PC-9 (cell line): ENCODE data around the gene MSL1. TPM values are rescaled to one million over a fixed set of nuclear protein-coding genes. Genes with fewer than 3 reads are reported as not detected.

Experiments used
- BruUV-seq: library from RNA; stranded (reverse); fragments of 400-500 nt; replicated peaks from 2 replicates; lab custom pipeline; 2021; lab: Mats Ljungman, UMichigan
- CTCF ChIA-PET: fragments of 300-600 bp; sonication (Branson Sonifier 250); formaldehyde crosslinking; loops from one replicate; lab custom pipeline; 2022; ENCODE audit warnings: antibody characterized with exemption; lab: Charles Lee
- POLR2A ChIA-PET: fragments of 300-600 bp; sonication (Branson Sonifier 250); formaldehyde crosslinking; loops from one replicate; lab custom pipeline; 2022; ENCODE audit warnings: antibody characterized with exemption; ENCODE audit not compliant: unreplicated experiment; lab: Charles Lee
- DNase-seq, 2 experiments: peaks; one replicate each; pipeline versions ENCODE4 v3.0.0 to v3.0.0-alpha.2; 2015 to 2022; ENCODE audit warnings: mixed read lengths in 1 of 2
- H2AFZ ChIP-seq: fragments of 200-600 bp; sonication (generic); 2 replicates; pipeline ENCODE4 v1.8.1; 2017; ENCODE audit warnings: antibody characterized with exemption
- H3F3A ChIP-seq: fragments of 200-600 bp; sonication (generic); 2 replicates; pipeline ENCODE4 v1.8.1; 2017; ENCODE audit warnings: antibody characterized with exemption, mild to moderate bottlenecking, low read depth; ENCODE audit not compliant: insufficient read depth
- H3K27ac ChIP-seq: fragments of 200-600 bp; sonication (generic); 2 replicates; pipeline ENCODE4 v1.6.1; 2016; ENCODE audit warnings: mixed run types
- H3K27me3 ChIP-seq: fragments of 200-600 bp; sonication (generic); 2 replicates; pipeline ENCODE4 v1.6.1; 2016; ENCODE audit warnings: low read depth, mixed run types; ENCODE audit not compliant: insufficient read depth
- H3K36me3 ChIP-seq: fragments of 200-600 bp; sonication (generic); 2 replicates; pipeline ENCODE4 v1.6.1; 2016; ENCODE audit warnings: low read depth, mixed run types
- H3K4me1 ChIP-seq: fragments of 200-600 bp; sonication (generic); replicated peaks from 2 replicates; pipeline ENCODE4 v1.6.1; 2016; ENCODE audit warnings: mixed run types; ENCODE audit not compliant: insufficient read depth
- H3K4me2 ChIP-seq: fragments of 200-600 bp; sonication (generic); 2 replicates; pipeline ENCODE4 v1.6.1; 2017; ENCODE audit warnings: mixed run types
- H3K4me3 ChIP-seq: fragments of 200-600 bp; sonication (generic); 2 replicates; pipeline ENCODE4 v1.6.1; 2016; ENCODE audit warnings: mixed run types
- H3K79me2 ChIP-seq: fragments of 200-600 bp; sonication (generic); 2 replicates; pipeline ENCODE4 v1.6.1; 2017; ENCODE audit warnings: low read depth, mixed run types
- H3K9me2 ChIP-seq: fragments of 200-600 bp; sonication (generic); 2 replicates; pipeline ENCODE4 v1.8.1; 2017; ENCODE audit warnings: mild to moderate bottlenecking; ENCODE audit not compliant: insufficient read depth
- H3K9me3 ChIP-seq: fragments of 200-600 bp; sonication (generic); 2 replicates; pipeline ENCODE4 v1.8.1; 2016; ENCODE audit warnings: low read depth; ENCODE audit not compliant: insufficient read depth
- H4K20me1 ChIP-seq: fragments of 200-600 bp; sonication (generic); 2 replicates; pipeline ENCODE4 v1.8.1; 2017; ENCODE audit not compliant: insufficient read depth
- EZH2 ChIP-seq: fragments of 200-600 bp; sonication (generic); IDR thresholded peaks from 2 replicates; pipeline ENCODE4 v1.8.0; 2017; ENCODE audit warnings: antibody characterized with exemption, low read depth
- intact Hi-C: fragments of 100-400 bp; cut with micrococcal nuclease; formaldehyde crosslinking; loops from one replicate; pipeline ENCODE4 v1.10.0; 2022; ENCODE audit not compliant: unreplicated experiment
- total RNA-seq: library from RNA; stranded (reverse); gene quantifications from 2 replicates; pipeline ENCODE4 v1.2.3, GENCODE V29; 2021
- TF ChIP-seq, protein P1 (sequence below): fragments of 200-600 bp; sonication (generic); conservative IDR thresholded peaks from 2 replicates; pipeline ENCODE4 v1.6.1; 2017; ENCODE audit warnings: mixed run types, antibody characterized with exemption, mild to moderate bottlenecking, moderate library complexity

MSL1 gene
- total RNA-seq, 1 experiment from 2014 or later = 61.8 TPM

DNA sequence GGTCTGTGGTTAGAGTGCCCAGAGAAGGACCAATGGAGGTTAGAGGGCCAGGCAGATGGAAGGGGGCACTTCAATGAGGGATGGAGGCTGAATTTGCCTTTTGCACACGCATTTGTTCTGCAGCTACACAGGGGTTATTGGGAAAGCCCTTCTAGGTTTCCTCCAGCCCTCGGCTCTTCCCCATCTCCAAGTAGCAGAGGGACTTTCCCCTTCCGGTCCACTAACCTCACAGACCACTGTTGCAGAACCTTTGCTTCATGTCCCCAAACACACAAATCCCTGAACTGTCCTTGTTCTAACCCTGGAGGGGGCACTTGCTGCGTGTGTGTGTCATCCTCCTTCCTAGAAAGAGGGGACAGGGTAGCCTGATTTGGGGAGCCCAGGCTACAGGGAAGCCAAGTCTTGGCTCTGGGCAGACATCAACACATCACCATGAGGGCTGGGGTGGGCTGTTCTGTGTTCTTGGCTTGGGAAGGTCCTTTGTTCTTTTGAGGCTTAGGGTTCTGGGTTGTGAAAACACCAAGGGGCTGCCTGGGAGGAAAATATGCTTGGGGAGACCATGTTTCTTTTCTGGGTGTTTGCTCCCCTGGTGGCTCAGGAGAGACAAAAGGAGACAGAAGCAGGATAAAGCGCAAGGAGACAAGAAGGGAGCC lies 14.1 kb upstream of the MSL1 start:
- DNase-seq = no peak
- Histone ChIP-seq H3K4me3 (no peak overlapping the region), H3K4me2 (no peak overlapping the region), H3K36me3 (no peaks in the 10 kb centered on the region), H3K9me2 (no peaks in the 10 kb centered on the region), H4K20me1 (no peaks in the 10 kb centered on the region), H3K27ac (no peak overlapping the region), H3K79me2 (no peaks in the 10 kb centered on the region), H3K9me3 (no peaks in the 10 kb centered on the region), H3F3A (no peaks in the 10 kb centered on the region), H2AFZ (no peak overlapping the region), H3K27me3 (no peaks in the 10 kb centered on the region), H3K4me1 (peaks cover 43% of the 10 kb centered on the region)
- BruUV-seq = no TSS peak
- no peak for TF ChIP-seq EZH2
- TF ChIP-seq, protein P1, sequence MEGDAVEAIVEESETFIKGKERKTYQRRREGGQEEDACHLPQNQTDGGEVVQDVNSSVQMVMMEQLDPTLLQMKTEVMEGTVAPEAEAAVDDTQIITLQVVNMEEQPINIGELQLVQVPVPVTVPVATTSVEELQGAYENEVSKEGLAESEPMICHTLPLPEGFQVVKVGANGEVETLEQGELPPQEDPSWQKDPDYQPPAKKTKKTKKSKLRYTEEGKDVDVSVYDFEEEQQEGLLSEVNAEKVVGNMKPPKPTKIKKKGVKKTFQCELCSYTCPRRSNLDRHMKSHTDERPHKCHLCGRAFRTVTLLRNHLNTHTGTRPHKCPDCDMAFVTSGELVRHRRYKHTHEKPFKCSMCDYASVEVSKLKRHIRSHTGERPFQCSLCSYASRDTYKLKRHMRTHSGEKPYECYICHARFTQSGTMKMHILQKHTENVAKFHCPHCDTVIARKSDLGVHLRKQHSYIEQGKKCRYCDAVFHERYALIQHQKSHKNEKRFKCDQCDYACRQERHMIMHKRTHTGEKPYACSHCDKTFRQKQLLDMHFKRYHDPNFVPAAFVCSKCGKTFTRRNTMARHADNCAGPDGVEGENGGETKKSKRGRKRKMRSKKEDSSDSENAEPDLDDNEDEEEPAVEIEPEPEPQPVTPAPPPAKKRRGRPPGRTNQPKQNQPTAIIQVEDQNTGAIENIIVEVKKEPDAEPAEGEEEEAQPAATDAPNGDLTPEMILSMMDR = no peak
- intact Hi-C loops = no loop called here
- ChIA-PET POLR2A (interaction anchor here (0.6 kb wide), 1 partner anchor 86 kb away, joined by 3 read pairs; no protein-coding TSS in a partner anchor), CTCF (interaction anchor here (0.7 kb wide), 1 partner anchor 92 kb away, joined by 6 read pairs; no protein-coding TSS in a partner anchor)

DNA sequence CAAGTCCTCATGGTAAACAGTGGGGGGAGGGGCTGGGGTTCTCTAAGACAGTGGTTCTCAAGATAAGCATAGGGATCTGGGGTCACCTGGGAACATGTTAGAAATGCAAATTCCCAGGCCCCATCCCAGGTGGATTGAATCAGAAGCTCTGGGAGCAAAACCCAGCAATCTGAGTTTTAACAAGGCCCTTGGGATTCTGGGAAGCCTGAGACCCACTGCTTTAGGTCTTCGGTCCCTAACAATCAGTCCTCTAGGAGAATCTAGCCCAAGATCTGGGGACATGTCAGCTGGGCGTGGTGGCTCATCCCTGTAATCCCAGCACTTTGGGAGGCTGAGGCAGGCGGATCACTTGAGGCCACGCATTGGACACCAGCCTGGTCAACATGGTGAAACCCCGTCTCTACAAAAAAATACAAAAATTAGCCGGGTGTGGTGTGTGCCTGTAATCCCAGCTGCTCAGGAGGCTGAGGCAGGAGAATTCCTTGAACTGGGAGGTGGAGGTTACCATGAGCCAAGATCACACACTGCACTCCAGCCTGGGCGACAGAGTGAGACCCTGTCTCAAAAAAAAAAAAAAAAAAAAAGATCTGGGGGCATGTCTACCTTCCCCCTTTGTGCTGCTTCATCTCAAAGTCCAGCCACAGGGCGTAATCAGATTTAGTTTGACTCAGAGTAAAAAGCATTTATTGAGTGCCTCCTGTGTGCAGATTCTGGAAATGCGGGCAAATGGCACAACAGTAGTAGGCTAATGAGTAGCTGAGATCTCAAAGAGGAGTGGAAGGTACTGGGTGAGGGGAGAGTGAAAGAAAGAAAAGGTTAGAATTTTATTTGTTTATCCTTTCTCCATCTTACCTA lies 12.6 kb upstream of the MSL1 start:
- intact Hi-C loops = no loop called here
- Histone ChIP-seq H2AFZ (no peak overlapping the region), H3K4me3 (no peak overlapping the region), H3K9me2 (no peaks in the 10 kb centered on the region), H3K27me3 (no peaks in the 10 kb centered on the region), H3K79me2 (no peaks in the 10 kb centered on the region), H3K4me1 (peaks cover 40% of the 10 kb centered on the region), H3K36me3 (no peaks in the 10 kb centered on the region), H3K9me3 (no peaks in the 10 kb centered on the region), H3F3A (peaks cover 9% of the 10 kb centered on the region; the same call in 1 of the 2 replicates), H3K4me2 (no peak overlapping the region), H4K20me1 (no peaks in the 10 kb centered on the region), H3K27ac (no peak overlapping the region)
- BruUV-seq = no TSS peak
- ChIA-PET POLR2A (interaction anchor here (0.6 kb wide), 1 partner anchor 1342 kb away, joined by 5 read pairs; no protein-coding TSS in a partner anchor), CTCF (no interaction called here)
- TF ChIP-seq EZH2 = no peak
- TF ChIP-seq, protein P1 = no peak
- DNase-seq = no peak

DNA sequence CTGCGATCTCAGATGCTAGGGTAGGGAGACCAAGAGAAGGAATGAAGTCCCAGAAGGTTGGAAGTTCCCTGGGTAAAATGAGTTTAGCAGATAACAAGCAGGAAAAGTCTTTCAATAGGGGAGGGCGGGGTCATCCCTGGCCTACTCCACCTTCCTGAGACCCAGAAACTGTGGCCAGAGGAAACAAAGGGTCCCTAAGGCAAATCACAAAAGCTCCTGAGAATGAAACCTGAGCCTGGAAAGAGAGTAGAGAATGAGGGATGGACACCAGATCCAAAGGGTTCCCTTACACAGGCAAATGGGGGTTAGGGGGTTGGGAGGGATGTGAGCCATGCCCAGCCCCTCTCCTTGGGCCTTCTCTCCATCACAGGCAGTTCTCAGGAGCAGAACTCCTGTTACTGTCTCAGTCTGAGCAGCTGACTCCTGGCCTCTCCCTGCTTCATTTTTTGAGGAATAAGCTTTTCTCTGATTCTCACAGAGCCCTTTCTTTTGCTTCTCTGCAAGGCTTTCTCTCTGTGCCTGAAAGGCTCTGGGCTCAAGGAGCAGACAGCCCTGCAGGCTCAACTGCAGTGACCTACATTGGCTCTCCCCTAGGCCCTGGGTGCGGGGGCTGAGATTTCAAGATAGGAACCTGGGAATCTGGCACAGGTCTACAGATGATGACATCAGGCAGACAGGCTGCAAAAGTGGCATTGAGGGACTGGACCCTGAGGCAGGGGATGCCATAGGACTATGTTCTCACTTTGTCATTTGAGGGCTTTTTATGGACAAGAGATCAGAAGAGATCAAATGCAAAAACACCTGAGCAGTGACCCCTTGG lies 11.5 kb upstream of the MSL1 start:
- ChIA-PET POLR2A (no interaction called here), CTCF (no interaction called here)
- H3K9me2 ChIP-seq = no peaks in the 10 kb centered on the region
- no peaks in the 10 kb centered on the region for H3K36me3 ChIP-seq
- no TSS peak for BruUV-seq
- peaks cover 20% of the 10 kb centered on the region for H3F3A ChIP-seq
- no peaks in the 10 kb centered on the region for H3K9me3 ChIP-seq
- H3K79me2 ChIP-seq = no peaks in the 10 kb centered on the region
- no peak overlapping the region for H3K4me3 ChIP-seq
- H3K4me2 ChIP-seq = no peak overlapping the region
- no peaks in the 10 kb centered on the region for H4K20me1 ChIP-seq
- H3K27ac ChIP-seq = no peak overlapping the region
- no peaks in the 10 kb centered on the region for H3K27me3 ChIP-seq
- TF ChIP-seq, protein P1 = no peak
- DNase-seq = no peak
- H3K4me1 ChIP-seq = peaks cover 40% of the 10 kb centered on the region
- no peak overlapping the region for H2AFZ ChIP-seq
- intact Hi-C loops = loop anchor here (5.0 kb wide), 1 partner anchor 48 kb away; the partner anchor contains the start of gene THRA
